WI38 (cell line): ENCODE results near the gene MED13L.

Source experiments
- H3K4me3 ChIP-seq: 2 replicates; pipeline ENCODE4 v1.5.1; 2011; ENCODE audit warnings: low read depth, mild to moderate bottlenecking, control low read depth, low read length
- CTCF ChIP-seq: IDR thresholded peaks from 2 replicates; pipeline ENCODE4 v1.5.1; 2012; ENCODE audit warnings: low read depth, mild to moderate bottlenecking, control low read depth, low read length

The MED13L gene

GRCh38 chr12:116210131-116210530 is 67.4 kb downstream of the MED13L start:
- no peak overlapping the region for H3K4me3 ChIP-seq
- TF ChIP-seq CTCF = no peak

GRCh38 chr12:116209503-116209902 is 68.0 kb downstream of the MED13L start:
- TF ChIP-seq CTCF = no peak
- no peak overlapping the region for H3K4me3 ChIP-seq

- TF ChIP-seq CTCF = no peak
- H3K4me3 ChIP-seq = no peak overlapping the region
These were observed 70.2 kb downstream of the MED13L start for GRCh38 chr12:116207274-116207673.

- no peak for TF ChIP-seq CTCF
- H3K4me3 ChIP-seq = no peak overlapping the region
These were observed 70.7 kb downstream of the MED13L start for GRCh38 chr12:116206828-116207227.

GRCh38 chr12:116204785-116205184 is 72.7 kb downstream of the MED13L start:
- H3K4me3 ChIP-seq = no peak overlapping the region
- no peak for TF ChIP-seq CTCF

GRCh38 chr12:116204169-116204568 is 73.3 kb downstream of the MED13L start:
- H3K4me3 ChIP-seq = no peak overlapping the region
- no peak for TF ChIP-seq CTCF

- H3K4me3 ChIP-seq = no peak overlapping the region
- TF ChIP-seq CTCF = peak; percentile 25; the same call in 1 of the 2 replicates
These were observed 74.6 kb downstream of the MED13L start for GRCh38 chr12:116202940-116203339.
